GM21825 (cell line): Measurements from ENCODE around the gene RPL37A.

Experiments used
- ATAC-seq: cut with Tn5 transposase; IDR thresholded peaks from one replicate; pipeline ENCODE4 v1.9.1; 2021; ENCODE audit warnings: mild to moderate bottlenecking, moderate library complexity; ENCODE audit not compliant: unreplicated experiment

RPL37A gene

GRCh38 chr2:216486708-216487107, 11.9 kb upstream of the RPL37A start:
- ATAC-seq: no peak

GRCh38 chr2:216490061-216490460, 8.6 kb upstream of the RPL37A start:
- no peak for ATAC-seq

- ATAC-seq: peak; percentile 75
Measured at GRCh38 chr2:216491793-216492596, 6.6 kb upstream of the RPL37A start.

- no peak for ATAC-seq
Measured at GRCh38 chr2:216492597-216493333, 5.9 kb upstream of the RPL37A start.

GRCh38 chr2:216493334-216493685, 5.3 kb upstream of the RPL37A start:
- no peak for ATAC-seq

GRCh38 chr2:216495656-216496055, 3.0 kb upstream of the RPL37A start:
- no peak for ATAC-seq

GRCh38 chr2:216497382-216498069, 1.1 kb upstream of the RPL37A start:
- no peak for ATAC-seq

- ATAC-seq: no peak
Measured at GRCh38 chr2:216498070-216498378, 620 bp upstream of the RPL37A start.

GRCh38 chr2:216499641-216500218, 1.1 kb downstream of the RPL37A start:
- ATAC-seq: no peak

GRCh38 chr2:216500572-216500971, 1.9 kb downstream of the RPL37A start:
- ATAC-seq: no peak

- no peak for ATAC-seq
Measured at GRCh38 chr2:216501854-216502253, 3.2 kb downstream of the RPL37A start.

GRCh38 chr2:216502381-216503158, 3.9 kb downstream of the RPL37A start:
- no peak for ATAC-seq

GRCh38 chr2:216503159-216503629, 4.5 kb downstream of the RPL37A start:
- no peak for ATAC-seq

GRCh38 chr2:216503697-216504375, 5.2 kb downstream of the RPL37A start:
- no peak for ATAC-seq

- no peak for ATAC-seq
Measured at GRCh38 chr2:216504376-216504762, 5.7 kb downstream of the RPL37A start.

- ATAC-seq: no peak
Measured at GRCh38 chr2:216505133-216506106, 6.8 kb downstream of the RPL37A start.

GRCh38 chr2:216507220-216508160, 8.8 kb downstream of the RPL37A start:
- ATAC-seq: no peak

GRCh38 chr2:216508229-216508628, 9.6 kb downstream of the RPL37A start:
- no peak for ATAC-seq
